GM21526 (cell line): Measurements from ENCODE around the gene NPTN.

Source experiments
- ATAC-seq: cut with Tn5 transposase; IDR thresholded peaks from one replicate; pipeline ENCODE4 v1.9.1; 2021; ENCODE audit warnings: moderate library complexity; ENCODE audit not compliant: unreplicated experiment, low FRiP score

NPTN gene

GRCh38 chr15:73633991-73634495, 854 bp upstream of the NPTN start:
- no peak for ATAC-seq

- ATAC-seq, result peak; percentile 5
Observed at GRCh38 chr15:73632670-73633058, 525 bp downstream of the NPTN start.

- ATAC-seq, result no peak
Observed at GRCh38 chr15:73631915-73632669, 1.1 kb downstream of the NPTN start.

- no peak for ATAC-seq
Observed at GRCh38 chr15:73630921-73631362, 2.2 kb downstream of the NPTN start.

GRCh38 chr15:73629798-73630429, 3.3 kb downstream of the NPTN start:
- no peak for ATAC-seq

GRCh38 chr15:73628976-73629797, 4.0 kb downstream of the NPTN start:
- no peak for ATAC-seq

GRCh38 chr15:73628102-73628501, 5.1 kb downstream of the NPTN start:
- ATAC-seq, result no peak

- no peak for ATAC-seq
Observed at GRCh38 chr15:73626072-73626471, 7.1 kb downstream of the NPTN start.

- no peak for ATAC-seq
Observed at GRCh38 chr15:73624530-73624929, 8.7 kb downstream of the NPTN start.

- ATAC-seq, result no peak
Observed at GRCh38 chr15:73621286-73621826, 11.8 kb downstream of the NPTN start.

GRCh38 chr15:73620078-73620477, 13.1 kb downstream of the NPTN start:
- no peak for ATAC-seq

GRCh38 chr15:73617913-73618312, 15.3 kb downstream of the NPTN start:
- ATAC-seq, result no peak

GRCh38 chr15:73617301-73617831, 15.8 kb downstream of the NPTN start:
- no peak for ATAC-seq

GRCh38 chr15:73608941-73609340, 24.2 kb downstream of the NPTN start:
- no peak for ATAC-seq

GRCh38 chr15:73608475-73608874, 24.7 kb downstream of the NPTN start:
- ATAC-seq, result no peak

GRCh38 chr15:73607843-73608242, 25.3 kb downstream of the NPTN start:
- no peak for ATAC-seq

GRCh38 chr15:73607405-73607804, 25.8 kb downstream of the NPTN start:
- no peak for ATAC-seq

GRCh38 chr15:73605759-73606436, 27.3 kb downstream of the NPTN start:
- no peak for ATAC-seq

GRCh38 chr15:73604477-73604876, 28.7 kb downstream of the NPTN start:
- ATAC-seq, result no peak

GRCh38 chr15:73602992-73603391, 30.2 kb downstream of the NPTN start:
- no peak for ATAC-seq
